ENCODE data around the gene ZNF846.

DNA sequence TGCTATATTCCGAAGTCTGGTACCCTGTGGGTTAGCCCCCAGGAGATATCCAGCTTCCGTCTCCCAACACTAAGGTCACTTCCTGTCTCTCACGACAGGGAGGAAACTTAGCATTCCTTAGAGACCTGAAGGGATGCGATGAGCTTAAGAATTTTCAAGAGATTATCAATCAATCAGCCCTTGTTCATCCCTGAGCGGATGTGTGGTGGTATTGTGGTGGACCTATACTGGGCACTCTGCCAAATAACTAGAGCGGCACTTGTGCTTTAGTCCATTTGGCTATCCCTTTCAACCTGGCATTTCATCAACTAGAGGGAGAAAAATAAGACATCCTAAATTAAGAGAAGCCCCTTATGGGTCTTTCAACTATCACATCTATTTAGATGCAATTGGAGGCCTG is 62.7 kb downstream of the ZNF846 start:
- TF ChIP-seq CTCF (IDR thresholded peaks at IDR 0.05) (no peak), POLR2A (IDR thresholded peaks at IDR 0.05) (no peak), POLR2AphosphoS5 (IDR thresholded peaks at IDR 0.05; ENCODE audit: insufficient read depth in 1 of 2, low read depth in 1 of 2) (no peak)
